Central memory CD8-positive, alpha-beta T cell (primary cell): Measurements from ENCODE around the gene PTPRF.
A peak's percentile ranks its signal among the peaks of the same experiment; 100 is the strongest.
"Not testable (repeated sequence)": the region's sequence is repeated elsewhere in the genome, so short reads cannot be mapped to it uniquely, and the experiment has no call there.

Experiments
- ATAC-seq: fragments of 150-1000 bp; cut with Tn5 transposase; replicated peaks from 2 replicates; pipeline ENCODE4 v1.10.0; 2022; ENCODE audit warnings: mild to moderate bottlenecking, moderate FRiP score, moderate number of reproducible peaks; ENCODE audit not compliant: poor library complexity, severe bottlenecking; ENCODE audit errors: extremely low read depth
- DNase-seq, 2 donors: peaks; one replicate each; pipeline ENCODE4 v3.0.0; 2021; ENCODE audit warnings: low spot score in 2 of 2
- H3K27ac Mint-ChIP-seq: one replicate; pipeline ENCODE4 v1.8.0; 2022; ENCODE audit warnings: low read depth, mild to moderate bottlenecking, moderate library complexity, mixed read lengths
- H3K27me3 Mint-ChIP-seq: one replicate; pipeline ENCODE4 v1.8.0; 2022; ENCODE audit warnings: mixed read lengths
- H3K36me3 Mint-ChIP-seq: one replicate; pipeline ENCODE4 v1.8.0; 2022; ENCODE audit warnings: mild to moderate bottlenecking, moderate library complexity, mixed read lengths; ENCODE audit not compliant: insufficient read depth
- H3K4me1 Mint-ChIP-seq: one replicate; pipeline ENCODE4 v1.8.0; 2022; ENCODE audit warnings: mixed read lengths
- H3K4me3 Mint-ChIP-seq: one replicate; pipeline ENCODE4 v1.8.0; 2022; ENCODE audit warnings: mild to moderate bottlenecking, moderate library complexity, mixed read lengths
- H3K9me3 Mint-ChIP-seq: one replicate; pipeline ENCODE4 v1.8.0; 2022; ENCODE audit warnings: mixed read lengths

PTPRF gene

GRCh38 chr1:43545339-43545694, 14.6 kb downstream of the PTPRF start:
- Mint-ChIP-seq H3K36me3 (no peaks in the 10 kb centered on the region), H3K4me1 (no peaks in the 10 kb centered on the region), H3K27ac (no peak overlapping the region), H3K9me3 (no peaks in the 10 kb centered on the region), H3K27me3 (peaks cover 3% of the 10 kb centered on the region), H3K4me3 (no peak overlapping the region)
- ATAC-seq (no peak), DNase-seq (no peak)

- no peaks in the 10 kb centered on the region for H3K9me3 Mint-ChIP-seq
- no peak for DNase-seq
- H3K36me3 Mint-ChIP-seq = no peaks in the 10 kb centered on the region
- peaks cover 8% of the 10 kb centered on the region for H3K27me3 Mint-ChIP-seq
- H3K4me1 Mint-ChIP-seq = no peaks in the 10 kb centered on the region
- no peak overlapping the region for H3K27ac Mint-ChIP-seq
- ATAC-seq = no peak
- H3K4me3 Mint-ChIP-seq = no peak overlapping the region
Measured at GRCh38 chr1:43545695-43546387, 15.2 kb downstream of the PTPRF start.

- H3K4me3 Mint-ChIP-seq = no peak overlapping the region
- H3K9me3 Mint-ChIP-seq = no peaks in the 10 kb centered on the region
- no peak overlapping the region for H3K27ac Mint-ChIP-seq
- ATAC-seq (no peak), DNase-seq (no peak)
- H3K36me3 Mint-ChIP-seq = no peaks in the 10 kb centered on the region
- no peaks in the 10 kb centered on the region for H3K4me1 Mint-ChIP-seq
- peaks cover 15% of the 10 kb centered on the region for H3K27me3 Mint-ChIP-seq
Measured at GRCh38 chr1:43546388-43547100, 15.9 kb downstream of the PTPRF start.

GRCh38 chr1:43547538-43548072, 16.9 kb downstream of the PTPRF start:
- DNase-seq = no peak
- no peak overlapping the region for H3K27ac Mint-ChIP-seq
- H3K27me3 Mint-ChIP-seq = peaks cover 15% of the 10 kb centered on the region
- ATAC-seq = no peak
- H3K9me3 Mint-ChIP-seq = no peaks in the 10 kb centered on the region
- H3K36me3 Mint-ChIP-seq = no peaks in the 10 kb centered on the region
- no peak overlapping the region for H3K4me3 Mint-ChIP-seq
- H3K4me1 Mint-ChIP-seq = no peaks in the 10 kb centered on the region

- Mint-ChIP-seq H3K27me3 (peaks cover 15% of the 10 kb centered on the region), H3K27ac (no peak overlapping the region), H3K4me3 (no peak overlapping the region), H3K36me3 (no peaks in the 10 kb centered on the region), H3K4me1 (no peaks in the 10 kb centered on the region), H3K9me3 (no peaks in the 10 kb centered on the region)
- DNase-seq (no peak), ATAC-seq (no peak)
Measured at GRCh38 chr1:43548285-43549271, 17.9 kb downstream of the PTPRF start.

- not testable (repeated sequence) for H3K4me3 Mint-ChIP-seq, H3K9me3 Mint-ChIP-seq, ATAC-seq, H3K36me3 Mint-ChIP-seq, DNase-seq, H3K4me1 Mint-ChIP-seq, H3K27ac Mint-ChIP-seq
- H3K27me3 Mint-ChIP-seq = peaks cover 15% of the 10 kb centered on the region
Measured at GRCh38 chr1:43549394-43549793, 18.7 kb downstream of the PTPRF start.

- no peak overlapping the region for H3K4me3 Mint-ChIP-seq
- H3K9me3 Mint-ChIP-seq = no peaks in the 10 kb centered on the region
- DNase-seq (no peak), ATAC-seq (no peak)
- H3K4me1 Mint-ChIP-seq = peaks cover 6% of the 10 kb centered on the region
- peaks cover 15% of the 10 kb centered on the region for H3K27me3 Mint-ChIP-seq
- peak overlapping the region; percentile 2 for H3K27ac Mint-ChIP-seq
- H3K36me3 Mint-ChIP-seq = no peaks in the 10 kb centered on the region
Measured at GRCh38 chr1:43549921-43550597, 19.4 kb downstream of the PTPRF start.

GRCh38 chr1:43550598-43551246, 20.0 kb downstream of the PTPRF start:
- Mint-ChIP-seq H3K4me1 (peaks cover 6% of the 10 kb centered on the region), H3K9me3 (no peaks in the 10 kb centered on the region), H3K27ac (peak overlapping the region; percentile 2), H3K36me3 (no peaks in the 10 kb centered on the region), H3K27me3 (peaks cover 15% of the 10 kb centered on the region), H3K4me3 (no peak overlapping the region)
- ATAC-seq (no peak), DNase-seq (no peak)

- H3K4me1 Mint-ChIP-seq = peaks cover 6% of the 10 kb centered on the region
- DNase-seq = no peak
Measured at GRCh38 chr1:43551396-43551888, 20.8 kb downstream of the PTPRF start.

GRCh38 chr1:43552059-43552742, 21.5 kb downstream of the PTPRF start:
- H3K27me3 Mint-ChIP-seq = peaks cover 15% of the 10 kb centered on the region
- H3K4me3 Mint-ChIP-seq = no peak overlapping the region
- H3K9me3 Mint-ChIP-seq = no peaks in the 10 kb centered on the region
- H3K27ac Mint-ChIP-seq = no peak overlapping the region
- peaks cover under 1% of the 10 kb centered on the region for H3K36me3 Mint-ChIP-seq
- DNase-seq (no peak), ATAC-seq (no peak)
- H3K4me1 Mint-ChIP-seq = peaks cover 6% of the 10 kb centered on the region

More at GRCh38 chr1:43551396-43551888, 20.8 kb downstream of the PTPRF start:
- H3K9me3 Mint-ChIP-seq = no peaks in the 10 kb centered on the region
- ATAC-seq = no peak
- H3K36me3 Mint-ChIP-seq = no peaks in the 10 kb centered on the region
- H3K27ac Mint-ChIP-seq = no peak overlapping the region
- H3K27me3 Mint-ChIP-seq = peaks cover 15% of the 10 kb centered on the region
- no peak overlapping the region for H3K4me3 Mint-ChIP-seq

GRCh38 chr1:43552813-43553212, 22.1 kb downstream of the PTPRF start:
- peaks cover 6% of the 10 kb centered on the region for H3K4me1 Mint-ChIP-seq
- H3K4me3 Mint-ChIP-seq = no peak overlapping the region
- DNase-seq (no peak), ATAC-seq (no peak)
- H3K9me3 Mint-ChIP-seq = no peaks in the 10 kb centered on the region
- H3K27me3 Mint-ChIP-seq = peaks cover 15% of the 10 kb centered on the region
- peaks cover 2% of the 10 kb centered on the region for H3K36me3 Mint-ChIP-seq
- no peak overlapping the region for H3K27ac Mint-ChIP-seq
